GM19238 (cell line): Measurements from ENCODE around the gene OR6P1.

Source experiments
- DNase-seq: peaks from one replicate; pipeline ENCODE4 v3.0.0; 2011; ENCODE audit warnings: low spot score; ENCODE audit not compliant: insufficient read length

The OR6P1 gene

DNA sequence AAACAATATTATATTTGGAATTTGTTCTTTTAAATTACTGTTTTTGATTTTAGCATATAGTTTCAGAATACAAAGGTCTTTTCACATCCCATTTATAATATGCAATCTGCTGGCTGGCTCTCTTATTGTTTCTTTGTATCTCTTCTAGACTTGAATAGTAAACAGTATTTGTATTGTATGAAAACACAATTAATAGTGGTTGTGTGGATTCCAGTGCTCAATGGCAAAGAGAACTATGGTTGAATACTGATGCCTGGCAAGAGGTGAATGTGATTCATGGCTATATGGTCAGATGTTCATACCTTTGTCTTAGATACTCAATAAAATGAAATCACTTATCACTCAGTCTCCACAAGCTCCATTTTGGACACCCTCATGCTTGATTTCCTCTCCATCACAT, 53.4 kb downstream of the OR6P1 start:
- DNase-seq, result no peak
